Common myeloid progenitor, CD34-positive (primary cell): ENCODE data around the gene MRPL16.
"Not testable (repeated sequence)": the region's sequence is repeated elsewhere in the genome, so short reads cannot be mapped to it uniquely, and the experiment has no call there.

Experiments
- CTCF ChIA-PET: fragments of 350-600 bp; sonication (Branson Sonifier 250); formaldehyde crosslinking; loops from one replicate; lab custom pipeline; 2021; ENCODE audit warnings: antibody characterized with exemption; lab: Charles Lee
- POLR2A ChIA-PET: fragments of 350-600 bp; sonication (Branson Sonifier 250); formaldehyde crosslinking; loops from one replicate; lab custom pipeline; 2021; ENCODE audit warnings: antibody characterized with exemption; lab: Charles Lee
- DNase-seq, 3 donors: peaks; one replicate each; pipeline versions ENCODE4 v3.0.0 to v3.0.0-alpha.2; 2013
- H3K27ac ChIP-seq, 2 experiments: 1 replicate in 1 of 2; 2 replicates in 1 of 2; pipeline ENCODE4 v1.7.0; 2013; ENCODE audit warnings: inconsistent platforms in 2 of 2, low read length in 2 of 2, mild to moderate bottlenecking in 2 of 2, low read depth in 1 of 2, moderate library complexity in 1 of 2; ENCODE audit not compliant: severe bottlenecking in 2 of 2, insufficient read depth in 1 of 2, poor library complexity in 1 of 2
- H3K27me3 ChIP-seq, 5 experiments: replicated peaks in 2 of 5; 1 replicate in 3 of 5; 2 replicates in 2 of 5; pipeline versions ENCODE4 v1.6.1 to v1.7.0; 2013; ENCODE audit warnings: low read length in 4 of 5, mild to moderate bottlenecking in 2 of 5, moderate library complexity in 2 of 5, inconsistent platforms in 1 of 5; ENCODE audit not compliant: insufficient read depth in 5 of 5, control insufficient read depth in 4 of 5
- H3K36me3 ChIP-seq, 4 experiments: 1 replicate in 2 of 4; 2 replicates in 2 of 4; pipeline versions ENCODE4 v1.6.1 to v1.7.0; 2013; ENCODE audit warnings: low read length in 3 of 4, control low read depth in 1 of 4, mild to moderate bottlenecking in 1 of 4; ENCODE audit not compliant: control insufficient read depth in 4 of 4, insufficient read depth in 4 of 4
- H3K4me1 ChIP-seq, 4 experiments: 1 replicate in 3 of 4; 2 replicates in 1 of 4; pipeline versions ENCODE4 v1.6.1 to v1.7.1; 2013; ENCODE audit warnings: low read length in 3 of 4, mild to moderate bottlenecking in 3 of 4, control low read depth in 1 of 4, inconsistent platforms in 1 of 4, moderate library complexity in 1 of 4; ENCODE audit not compliant: control insufficient read depth in 4 of 4, insufficient read depth in 4 of 4; ENCODE audit errors: control extremely low read depth in 1 of 4
- H3K4me3 ChIP-seq, 7 experiments: 1 replicate in 4 of 7; 2 replicates in 3 of 7; pipeline versions ENCODE4 v1.5.1 to v1.7.0; 2013; ENCODE audit warnings: mild to moderate bottlenecking in 7 of 7, low read length in 6 of 7, moderate library complexity in 6 of 7, inconsistent platforms in 2 of 7, low read depth in 2 of 7, control low read depth in 1 of 7; ENCODE audit not compliant: insufficient read depth in 4 of 7, control insufficient read depth in 1 of 7; ENCODE audit errors: extremely low read depth in 1 of 7
- H3K9me3 ChIP-seq, 5 experiments: 1 replicate in 4 of 5; 2 replicates in 1 of 5; pipeline versions ENCODE4 v1.6.1 to v1.7.1; 2013; ENCODE audit warnings: low read length in 4 of 5, mild to moderate bottlenecking in 2 of 5, inconsistent platforms in 1 of 5, low read depth in 1 of 5, moderate library complexity in 1 of 5; ENCODE audit not compliant: control insufficient read depth in 4 of 5, insufficient read depth in 2 of 5; ENCODE audit errors: control extremely low read depth in 1 of 5
- WGBS: methylation state at CpG from one replicate; pipeline ENCODE4 v1.1.5; 2013; ENCODE audit not compliant: insufficient coverage; 5-methylcytosine and 5-hydroxymethylcytosine counted together

Gene MRPL16

GRCh38 chr11:59839615-59840014 is 29.0 kb upstream of the MRPL16 start:
- H3K4me1 ChIP-seq, result no peaks in the 10 kb centered on the region
- H3K27ac ChIP-seq, result no peak overlapping the region
- no peak for DNase-seq
- no peaks in the 10 kb centered on the region for H3K27me3 ChIP-seq
- no peaks in the 10 kb centered on the region for H3K9me3 ChIP-seq
- CTCF ChIA-PET, result no interaction called here
- H3K36me3 ChIP-seq, result no peaks in the 10 kb centered on the region
- H3K4me3 ChIP-seq, result no peak overlapping the region
- POLR2A ChIA-PET, result no interaction called here

GRCh38 chr11:59833602-59834001 is 23.0 kb upstream of the MRPL16 start:
- peak in 2 of 3 donors; percentile 45 for DNase-seq
- POLR2A ChIA-PET, result no interaction called here
- CTCF ChIA-PET, result interaction anchor here (1.0 kb wide), 1 partner anchor 86 kb away, joined by 3 read pairs; no protein-coding TSS in a partner anchor
- Histone ChIP-seq H3K4me1 (peaks cover 0 to 6% (median 0%) of the 10 kb centered on the region in 4 experiments), H3K27me3 (no peaks in the 10 kb centered on the region), H3K27ac (no peak overlapping the region), H3K4me3 (no peak overlapping the region), H3K36me3 (no peaks in the 10 kb centered on the region), H3K9me3 (no peaks in the 10 kb centered on the region)
- 83% methylated on average over 1 of the region's 2 CpGs for WGBS

GRCh38 chr11:59829358-59829757 is 18.8 kb upstream of the MRPL16 start:
- Histone ChIP-seq H3K9me3 (no peaks in the 10 kb centered on the region), H3K36me3 (no peaks in the 10 kb centered on the region), H3K27me3 (no peaks in the 10 kb centered on the region), H3K27ac (no peak overlapping the region), H3K4me1 (peaks cover 0 to 6% (median 0%) of the 10 kb centered on the region in 4 experiments), H3K4me3 (no peak overlapping the region)
- ChIA-PET POLR2A (no interaction called here), CTCF (interaction anchor here (1.0 kb wide), 1 partner anchor 422 kb away, joined by 3 read pairs; no protein-coding TSS in a partner anchor)
- no peak for DNase-seq
- WGBS, result 80% methylated on average over 1 of the region's 3 CpGs

GRCh38 chr11:59822989-59823566 is 12.5 kb upstream of the MRPL16 start:
- Histone ChIP-seq H3K9me3 (no peaks in the 10 kb centered on the region), H3K4me1 (peaks cover 14 to 33% (median 24%) of the 10 kb centered on the region in 4 experiments), H3K4me3 (peak overlapping the region in 2 of 7 experiments; percentile 15 to 46), H3K27me3 (no peaks in the 10 kb centered on the region), H3K27ac (no peak overlapping the region), H3K36me3 (no peaks in the 10 kb centered on the region)
- DNase-seq, result peak; percentile 77 to 85 (median 84)
- CTCF ChIA-PET, result interaction anchor here (0.6 to 4.0 kb wide), 14 partner anchors 9 to 442 kb away, joined by 3 to 20 read pairs (median 3); no protein-coding TSS in a partner anchor
- POLR2A ChIA-PET, result no interaction called here
- WGBS, result 0% methylated on average over 6 of the region's 9 CpGs

GRCh38 chr11:59818572-59818971 is 8.0 kb upstream of the MRPL16 start:
- Histone ChIP-seq H3K36me3 (no peaks in the 10 kb centered on the region), H3K27ac (no peak overlapping the region), H3K9me3 (no peaks in the 10 kb centered on the region), H3K4me1 (peaks cover 37 to 68% (median 38%) of the 10 kb centered on the region in 4 experiments), H3K4me3 (peak overlapping the region in 3 of 7 experiments; percentile 3 to 40 (median 10)), H3K27me3 (no peaks in the 10 kb centered on the region)
- CTCF ChIA-PET, result interaction anchor here (2.6 kb wide), 1 partner anchor 433 kb away, joined by 10 read pairs; no protein-coding TSS in a partner anchor
- WGBS, result no CpG with 5 or more reads among the region's 4 CpGs
- POLR2A ChIA-PET, result interaction anchor here (0.7 kb wide), 1 partner anchor 62 kb away, joined by 3 read pairs; no protein-coding TSS in a partner anchor
- peak in 2 of 3 donors; percentile 57 to 76 for DNase-seq

GRCh38 chr11:59816434-59816833 is 5.9 kb upstream of the MRPL16 start:
- no CpG with 5 or more reads among the region's 1 CpG for WGBS
- H3K36me3 ChIP-seq, H3K27ac ChIP-seq, H3K27me3 ChIP-seq, DNase-seq, POLR2A ChIA-PET, H3K4me3 ChIP-seq, H3K9me3 ChIP-seq: not testable (repeated sequence)
- peaks cover 33 to 66% (median 39%) of the 10 kb centered on the region in 4 experiments for H3K4me1 ChIP-seq
- CTCF ChIA-PET, result interaction anchor here (0.9 to 1.6 kb wide), 3 partner anchors 313 to 956 kb away, joined by 3 read pairs; no protein-coding TSS in a partner anchor

- no peaks in the 10 kb centered on the region for H3K9me3 ChIP-seq
- CTCF ChIA-PET, result interaction anchor here (1.6 kb wide), 1 partner anchor 436 kb away, joined by 3 read pairs; no protein-coding TSS in a partner anchor
- H3K27ac ChIP-seq, result no peak overlapping the region
- no peak for DNase-seq
- H3K4me1 ChIP-seq, result peaks cover 37 to 70% (median 44%) of the 10 kb centered on the region in 4 experiments
- H3K36me3 ChIP-seq, result no peaks in the 10 kb centered on the region
- no peaks in the 10 kb centered on the region for H3K27me3 ChIP-seq
- no peak overlapping the region for H3K4me3 ChIP-seq
- POLR2A ChIA-PET, result no interaction called here
- WGBS, result no CpG with 5 or more reads among the region's 1 CpG
Observed at GRCh38 chr11:59815754-59816153, 5.2 kb upstream of the MRPL16 start.
